Parathyroid adenoma (tissue), 2 donors: Measurements from ENCODE around the gene MAD1L1.
A peak's percentile ranks its signal among the peaks of the same experiment; 100 is the strongest.

Experiments used
- H2AFZ ChIP-seq: fragments of 300-600 bp; sonication (generic); one replicate; pipeline ENCODE4 v1.7.0; 2017; ENCODE audit warnings: antibody characterized with exemption, mild to moderate bottlenecking
- H3K27ac ChIP-seq: fragments of 300-600 bp; sonication (generic); one replicate; pipeline ENCODE4 v1.7.0; 2017
- H3K27me3 ChIP-seq: fragments of 300-600 bp; sonication (generic); one replicate; pipeline ENCODE4 v1.7.0; 2017; ENCODE audit warnings: low read length; ENCODE audit not compliant: control insufficient read depth, insufficient read depth
- H3K36me3 ChIP-seq: fragments of 300-600 bp; sonication (generic); one replicate; pipeline ENCODE4 v1.7.0; 2017; ENCODE audit warnings: low read length; ENCODE audit not compliant: control insufficient read depth, insufficient read depth
- H3K4me1 ChIP-seq: fragments of 300-600 bp; sonication (generic); one replicate; pipeline ENCODE4 v1.7.0; 2017; ENCODE audit warnings: control low read depth
- H3K4me2 ChIP-seq: fragments of 300-600 bp; sonication (generic); one replicate; pipeline ENCODE4 v1.7.0; 2017; ENCODE audit warnings: low read length
- H3K4me3 ChIP-seq: fragments of 300-600 bp; sonication (generic); one replicate; pipeline ENCODE4 v1.7.0; 2017; ENCODE audit warnings: low read depth, low read length
- H3K79me2 ChIP-seq: fragments of 300-600 bp; sonication (generic); one replicate; pipeline ENCODE4 v1.7.0; 2017; ENCODE audit warnings: control low read depth
- H3K9ac ChIP-seq: fragments of 300-600 bp; sonication (generic); one replicate; pipeline ENCODE4 v1.7.0; 2017; ENCODE audit warnings: mild to moderate bottlenecking
- H3K9me3 ChIP-seq: fragments of 300-600 bp; sonication (generic); one replicate; pipeline ENCODE4 v1.7.0; 2017; ENCODE audit warnings: low read length; ENCODE audit not compliant: control insufficient read depth
- CTCF ChIP-seq: fragments of 300-600 bp; sonication (generic); IDR thresholded peaks from one replicate; pipeline ENCODE4 v1.7.0; 2017; ENCODE audit warnings: antibody characterized with exemption, mild to moderate bottlenecking
- donor health status: primary hyperparathyroidism.

Gene MAD1L1

DNA sequence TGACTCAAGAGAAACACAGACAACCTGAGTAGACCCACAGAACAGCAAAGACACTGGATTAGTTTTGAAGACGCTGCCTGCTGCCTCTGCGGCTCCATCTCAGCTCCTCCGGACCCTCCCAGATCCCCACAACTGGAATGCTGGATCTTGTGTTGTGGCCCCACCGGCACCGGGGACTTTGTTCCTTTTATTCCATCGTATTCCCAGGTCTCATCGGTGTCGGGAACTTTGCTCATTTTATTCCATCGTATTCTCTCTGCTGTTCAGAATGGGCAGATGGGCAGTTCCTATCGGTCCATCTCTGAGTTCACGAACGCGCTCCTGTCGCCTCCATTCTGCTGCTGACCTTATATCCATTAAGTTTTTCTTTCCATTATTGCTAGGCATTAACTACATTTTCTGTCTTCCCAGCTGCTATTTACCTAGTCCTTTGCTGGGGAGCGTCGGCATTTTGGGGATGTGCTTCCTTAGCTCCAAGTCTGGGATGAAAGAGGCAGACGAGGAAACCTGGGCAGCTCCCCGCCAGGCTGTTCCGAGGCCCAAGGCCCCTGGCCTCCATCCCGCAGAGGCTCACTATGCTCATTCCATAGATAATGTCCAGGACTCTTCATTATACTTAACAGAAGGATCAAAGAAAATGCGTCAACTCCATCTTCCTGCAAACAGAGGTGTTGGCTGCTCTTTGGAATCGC is 192.4 kb downstream of the MAD1L1 start:
- Histone ChIP-seq H3K9me3 (no peaks in the 10 kb centered on the region), H3K9ac (no peak overlapping the region)
- TF ChIP-seq CTCF: no peak

DNA sequence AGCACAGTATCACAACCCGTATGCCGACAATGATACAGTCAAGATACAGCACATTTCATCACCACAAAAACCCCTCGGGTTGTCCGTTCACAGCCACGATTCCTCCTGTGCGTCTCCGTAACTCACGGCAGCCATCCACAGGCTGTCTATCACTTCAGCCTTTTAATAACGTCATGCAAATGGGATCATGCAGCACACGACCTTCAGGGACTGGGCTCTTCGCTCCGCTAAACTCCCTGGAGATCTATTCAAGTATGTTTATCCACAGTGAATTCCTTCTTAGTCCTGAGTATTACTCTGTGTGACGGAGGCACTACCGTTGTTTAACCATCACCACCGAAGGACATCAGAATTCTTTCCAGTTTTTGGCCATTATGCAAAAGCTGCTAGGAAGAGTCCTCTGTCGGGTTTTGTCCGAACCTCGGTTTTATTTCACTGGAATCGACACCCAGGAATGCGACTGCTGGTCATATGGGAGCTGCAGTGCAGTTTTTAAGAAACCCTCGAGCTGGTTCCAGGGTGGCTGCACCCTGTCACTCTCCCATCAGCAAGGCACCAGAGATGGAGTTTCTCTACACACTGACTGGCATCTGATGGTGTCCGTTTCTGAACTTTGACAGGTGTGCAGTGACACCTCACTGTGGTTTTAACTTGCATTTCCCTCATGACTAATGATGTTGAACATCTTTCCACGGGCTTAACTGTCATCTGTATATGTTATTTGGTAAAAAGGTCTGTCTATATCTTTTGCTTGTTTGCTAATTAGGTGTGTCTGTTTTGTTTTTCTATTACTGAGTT is 193.6 kb downstream of the MAD1L1 start:
- H3K4me3 ChIP-seq: no peak overlapping the region
- no peaks in the 10 kb centered on the region for H3K9me3 ChIP-seq
- no peak for TF ChIP-seq CTCF
- no peak overlapping the region for H2AFZ ChIP-seq
- H3K9ac ChIP-seq: no peak overlapping the region
- no peaks in the 10 kb centered on the region for H3K36me3 ChIP-seq
- no peak overlapping the region for H3K27ac ChIP-seq
- H3K4me1 ChIP-seq: no peaks in the 10 kb centered on the region
- no peaks in the 10 kb centered on the region for H3K27me3 ChIP-seq
- no peak overlapping the region for H3K4me2 ChIP-seq
- no peaks in the 10 kb centered on the region for H3K79me2 ChIP-seq

More for the DNA sequence above, 192.4 kb downstream of the MAD1L1 start:
- no peak overlapping the region for H3K4me3 ChIP-seq
- no peaks in the 10 kb centered on the region for H3K4me1 ChIP-seq
- H3K79me2 ChIP-seq: no peaks in the 10 kb centered on the region
- no peak overlapping the region for H3K4me2 ChIP-seq
- no peak overlapping the region for H3K27ac ChIP-seq
- H2AFZ ChIP-seq: no peak overlapping the region
- no peaks in the 10 kb centered on the region for H3K36me3 ChIP-seq
- no peaks in the 10 kb centered on the region for H3K27me3 ChIP-seq

- H3K9me3 ChIP-seq: no peaks in the 10 kb centered on the region
- no peak overlapping the region for H3K27ac ChIP-seq
- no peak for TF ChIP-seq CTCF
- no peaks in the 10 kb centered on the region for H3K4me1 ChIP-seq
- peak overlapping the region; percentile 57 for H3K4me2 ChIP-seq
- no peaks in the 10 kb centered on the region for H3K79me2 ChIP-seq
- H3K4me3 ChIP-seq: no peak overlapping the region
- no peaks in the 10 kb centered on the region for H3K27me3 ChIP-seq
- H2AFZ ChIP-seq: no peak overlapping the region
- H3K9ac ChIP-seq: no peak overlapping the region
- no peaks in the 10 kb centered on the region for H3K36me3 ChIP-seq
Measured at GRCh38 chr7:2037808-2038522, 194.8 kb downstream of the MAD1L1 start.

DNA sequence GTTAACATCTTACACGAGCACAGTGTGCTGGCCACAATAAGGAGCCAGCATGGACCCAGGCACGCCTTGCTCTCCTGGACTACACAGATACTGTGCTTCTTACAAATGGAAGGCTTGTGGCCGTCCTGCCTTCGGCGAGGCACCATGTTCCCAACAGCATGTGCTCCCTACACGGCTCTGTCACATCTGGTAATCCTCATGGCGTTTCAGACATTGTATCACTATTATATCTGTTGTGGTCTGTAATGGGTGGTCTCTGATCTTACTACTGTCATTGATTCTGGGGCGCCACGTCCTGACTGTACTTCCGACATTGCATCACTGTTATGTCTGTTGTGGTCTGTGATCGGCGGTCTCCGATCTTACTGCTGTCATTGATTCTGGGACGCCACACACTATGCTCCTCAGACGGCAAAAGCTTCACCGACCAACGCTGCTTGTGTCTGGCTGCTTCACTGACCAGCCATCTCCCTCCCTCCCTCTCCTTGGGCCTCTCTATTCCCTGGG is 195.4 kb downstream of the MAD1L1 start:
- Histone ChIP-seq H3K79me2 (no peaks in the 10 kb centered on the region), H3K9ac (no peak overlapping the region), H3K27ac (no peak overlapping the region), H3K4me3 (no peak overlapping the region), H3K4me2 (peak overlapping the region; percentile 57), H2AFZ (no peak overlapping the region), H3K27me3 (no peaks in the 10 kb centered on the region), H3K9me3 (no peaks in the 10 kb centered on the region), H3K36me3 (no peaks in the 10 kb centered on the region), H3K4me1 (no peaks in the 10 kb centered on the region)
- TF ChIP-seq CTCF: no peak
